ENCODE data around the gene EGFL6. TPM values are rescaled to one million over a fixed set of nuclear protein-coding genes. Genes with fewer than 3 reads are reported as not detected.

The EGFL6 gene
- total and polyA plus RNA-seq, 10 donors, result 0.06 to 0.44 (median 0.19) TPM; not detected in 5

DNA sequence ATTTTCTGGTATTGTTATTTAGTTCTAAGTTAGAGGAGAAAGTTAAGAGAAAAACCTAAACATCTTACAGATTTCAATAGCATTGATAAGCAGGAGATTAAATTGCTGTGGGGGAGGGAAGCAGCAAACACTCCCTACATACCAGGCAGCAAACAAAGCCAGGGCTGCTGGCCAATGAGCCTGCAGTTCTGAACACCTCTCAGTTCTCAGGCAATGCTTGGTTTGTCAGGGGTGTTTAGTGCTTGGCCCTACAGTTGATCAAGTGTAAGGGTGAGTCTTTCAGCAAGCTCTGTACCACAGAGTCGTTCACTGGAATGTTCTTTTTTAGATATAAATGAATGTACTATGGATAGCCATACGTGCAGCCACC is 38.6 kb downstream of the EGFL6 start:
- 57 to 80% (median 67%) methylated on average over 2 of the region's 2 CpGs; no CpG with 5 or more reads in 1 of the 5 donors for WGBS, 5 donors
- intact Hi-C loops (cut with DNase I; ENCODE audit: low total_unique reads), result no loop called here

DNA sequence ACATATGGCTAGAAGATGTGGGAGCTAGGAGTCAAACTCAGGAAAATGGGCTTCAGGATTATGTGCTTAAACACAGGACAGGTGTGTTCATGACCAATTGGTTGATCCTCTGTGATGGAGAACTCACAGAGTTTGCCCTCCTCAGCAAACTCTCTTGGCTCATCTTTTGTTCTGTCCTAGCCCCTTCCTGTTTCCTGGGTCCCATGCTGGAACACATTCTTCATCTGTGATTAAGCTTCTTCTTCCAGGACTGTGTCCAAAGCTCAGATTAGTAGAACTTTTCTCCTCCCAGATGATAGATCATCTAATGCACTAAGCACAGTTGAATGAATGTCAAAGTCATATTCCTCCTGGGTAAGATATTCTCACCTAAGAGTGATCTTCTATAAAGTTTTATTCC is 44.8 kb downstream of the EGFL6 start:
- H3K27ac ChIP-seq, result no peak overlapping the region
- peaks cover 0 to 7% (median 0%) of the 10 kb centered on the region in 7 donors for H3K27me3 ChIP-seq (replicated peaks in 1 of 7)
- H3K4me1 ChIP-seq, result no peaks in the 10 kb centered on the region
- DNase-seq, result no peak
- H3K36me3 ChIP-seq, result no peaks in the 10 kb centered on the region
- H3K4me3 ChIP-seq, result no peak overlapping the region
- H3K9me3 ChIP-seq, result no peaks in the 10 kb centered on the region
- no peak for TF ChIP-seq POLR2AphosphoS5 (IDR thresholded peaks at IDR 0.05)
- intact Hi-C loops (cut with DNase I; ENCODE audit: low total_unique reads), result no loop called here

More for the DNA sequence above, 38.6 kb downstream of the EGFL6 start:
- no peak overlapping the region for H3K4me3 ChIP-seq
- H3K36me3 ChIP-seq, result no peaks in the 10 kb centered on the region
- TF ChIP-seq POLR2A (IDR thresholded peaks at IDR 0.05) (no peak), POLR2AphosphoS5 (IDR thresholded peaks at IDR 0.05) (no peak)
- TF ChIP-seq, protein P1, sequence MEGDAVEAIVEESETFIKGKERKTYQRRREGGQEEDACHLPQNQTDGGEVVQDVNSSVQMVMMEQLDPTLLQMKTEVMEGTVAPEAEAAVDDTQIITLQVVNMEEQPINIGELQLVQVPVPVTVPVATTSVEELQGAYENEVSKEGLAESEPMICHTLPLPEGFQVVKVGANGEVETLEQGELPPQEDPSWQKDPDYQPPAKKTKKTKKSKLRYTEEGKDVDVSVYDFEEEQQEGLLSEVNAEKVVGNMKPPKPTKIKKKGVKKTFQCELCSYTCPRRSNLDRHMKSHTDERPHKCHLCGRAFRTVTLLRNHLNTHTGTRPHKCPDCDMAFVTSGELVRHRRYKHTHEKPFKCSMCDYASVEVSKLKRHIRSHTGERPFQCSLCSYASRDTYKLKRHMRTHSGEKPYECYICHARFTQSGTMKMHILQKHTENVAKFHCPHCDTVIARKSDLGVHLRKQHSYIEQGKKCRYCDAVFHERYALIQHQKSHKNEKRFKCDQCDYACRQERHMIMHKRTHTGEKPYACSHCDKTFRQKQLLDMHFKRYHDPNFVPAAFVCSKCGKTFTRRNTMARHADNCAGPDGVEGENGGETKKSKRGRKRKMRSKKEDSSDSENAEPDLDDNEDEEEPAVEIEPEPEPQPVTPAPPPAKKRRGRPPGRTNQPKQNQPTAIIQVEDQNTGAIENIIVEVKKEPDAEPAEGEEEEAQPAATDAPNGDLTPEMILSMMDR (IDR thresholded peaks at IDR 0.05 in 8 of 11, conservative IDR thresholded peaks at IDR 0.05 in 3 of 11), result no peak
- no peak for DNase-seq
- no peaks in the 10 kb centered on the region for H3K9me3 ChIP-seq
- no peaks in the 10 kb centered on the region for H3K4me1 ChIP-seq
- H3K27me3 ChIP-seq (replicated peaks in 1 of 7), result peaks cover 0 to 10% (median 0%) of the 10 kb centered on the region in 7 donors
- H3K27ac ChIP-seq, result no peak overlapping the region

DNA sequence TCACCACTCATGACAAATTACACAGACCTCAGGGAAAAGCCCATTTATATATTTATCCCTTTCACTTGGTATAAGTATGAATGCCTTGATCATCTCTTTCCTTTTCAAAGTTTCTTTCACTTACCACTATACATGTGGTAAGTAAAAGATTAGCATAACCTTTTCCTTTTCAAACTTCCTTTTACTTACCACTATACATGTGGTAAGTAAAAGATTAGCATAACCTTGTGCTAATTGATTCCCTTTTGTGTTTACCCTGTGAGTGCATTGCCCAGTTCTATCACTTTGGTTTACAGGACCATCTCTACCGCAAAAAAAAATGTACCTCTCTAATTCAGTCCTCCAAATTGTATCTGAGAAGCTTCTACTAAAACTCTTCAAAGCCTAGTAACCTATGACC is 50.8 kb downstream of the EGFL6 start:
- H3K4me3 ChIP-seq, result no peak overlapping the region
- H3K27me3 ChIP-seq (replicated peaks in 1 of 7), result peaks cover 0 to 12% (median 0%) of the 10 kb centered on the region in 7 donors
- no peak for DNase-seq
- TF ChIP-seq POLR2AphosphoS5 (IDR thresholded peaks at IDR 0.05), result no peak
- TF ChIP-seq, protein P1 (IDR thresholded peaks at IDR 0.05 in 8 of 11, conservative IDR thresholded peaks at IDR 0.05 in 3 of 11), result no peak
- TF ChIP-seq POLR2A (IDR thresholded peaks at IDR 0.05), result no peak
- H3K27ac ChIP-seq, result no peak overlapping the region
- intact Hi-C loops (cut with DNase I; ENCODE audit: low total_unique reads), result no loop called here
- no peaks in the 10 kb centered on the region for H3K36me3 ChIP-seq
- H3K4me1 ChIP-seq, result no peaks in the 10 kb centered on the region
- peaks cover 0 to 6% (median 0%) of the 10 kb centered on the region in 8 donors for H3K9me3 ChIP-seq
- WGBS, 5 donors, result 14 to 35% (median 18%) methylated on average over 1 of the region's 1 CpG

DNA sequence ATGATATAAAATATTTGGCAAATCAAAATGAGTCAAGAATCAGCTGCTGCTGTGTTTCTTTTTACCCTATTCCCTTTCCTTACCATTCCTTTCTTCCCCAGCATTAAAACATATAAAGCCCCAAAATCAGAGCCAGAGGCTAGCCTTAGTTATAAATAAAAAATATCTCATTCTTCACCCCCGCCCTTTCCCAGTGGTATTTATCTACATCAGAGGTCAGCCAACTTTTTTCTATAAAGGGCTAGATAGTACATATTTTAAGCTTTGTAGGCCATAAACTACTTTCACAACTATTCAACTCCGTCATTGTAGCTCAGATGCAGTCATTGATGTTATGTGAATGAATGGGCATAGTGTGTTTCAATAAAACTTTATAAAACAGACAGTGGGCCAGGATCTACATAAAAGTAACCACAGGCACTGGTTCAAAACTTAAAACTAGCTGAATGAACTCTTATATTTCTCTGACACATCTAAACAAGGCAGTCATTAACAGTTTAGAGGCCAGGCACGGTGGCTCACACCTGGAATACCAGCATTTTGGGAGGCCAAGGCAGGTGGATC is 53.1 kb downstream of the EGFL6 start:
- intact Hi-C loops (cut with DNase I; ENCODE audit: low total_unique reads), result no loop called here
- no peaks in the 10 kb centered on the region for H3K36me3 ChIP-seq
- no peaks in the 10 kb centered on the region for H3K4me1 ChIP-seq
- DNase-seq, result no peak
- 76 to 87% (median 83%) methylated on average over 3 of the region's 3 CpGs for WGBS, 5 donors
- no peak for TF ChIP-seq POLR2AphosphoS5 (IDR thresholded peaks at IDR 0.05)
- TF ChIP-seq, protein P1 (IDR thresholded peaks at IDR 0.05 in 8 of 11, conservative IDR thresholded peaks at IDR 0.05 in 3 of 11), result no peak
- no peak for TF ChIP-seq POLR2A (IDR thresholded peaks at IDR 0.05)
- H3K27ac ChIP-seq, result no peak overlapping the region
- no peak overlapping the region for H3K4me3 ChIP-seq
- peaks cover 0 to 6% (median 0%) of the 10 kb centered on the region in 8 donors for H3K9me3 ChIP-seq
- peaks cover 0 to 25% (median 0%) of the 10 kb centered on the region in 7 donors for H3K27me3 ChIP-seq (replicated peaks in 1 of 7)

Measured in spleen (tissue), 11 donors.